WERI-Rb-1 (cell line): ENCODE measurements around the gene GRID1.
"Not testable (repeated sequence)": the region's sequence is repeated elsewhere in the genome, so short reads cannot be mapped to it uniquely, and the experiment has no call there.

Source experiments
- DNase-seq: peaks from one replicate; pipeline ENCODE4 v3.0.0-alpha.2; 2020
- H3K27ac ChIP-seq: fragments of 250-450 bp; sonication (Bioruptor Pico); 2 replicates; pipeline ENCODE4 v1.5.1; 2020; ENCODE audit warnings: mild to moderate bottlenecking, moderate library complexity
- H3K27me3 ChIP-seq: fragments of 250-450 bp; sonication (Bioruptor Pico); 2 replicates; pipeline ENCODE4 v1.5.1; 2021; ENCODE audit warnings: mild to moderate bottlenecking, low read depth, moderate library complexity; ENCODE audit not compliant: insufficient read depth, severe bottlenecking
- H3K36me3 ChIP-seq: fragments of 250-450 bp; sonication (Bioruptor Pico); 2 replicates; pipeline ENCODE4 v1.5.1; 2020; ENCODE audit warnings: mild to moderate bottlenecking, moderate library complexity
- H3K4me3 ChIP-seq: 2 replicates; pipeline ENCODE4 v1.5.1; 2011; ENCODE audit warnings: low read depth, mild to moderate bottlenecking, control low read depth, low read length
- H3K9me3 ChIP-seq: fragments of 250-450 bp; sonication (Bioruptor Pico); 2 replicates; pipeline ENCODE4 v1.5.1; 2021; ENCODE audit warnings: mild to moderate bottlenecking, moderate library complexity; ENCODE audit not compliant: severe bottlenecking
- TF ChIP-seq, protein P1 (sequence below): IDR thresholded peaks from 2 replicates; pipeline ENCODE4 v1.5.1; 2011; ENCODE audit warnings: low read depth, mild to moderate bottlenecking, control low read depth, inconsistent platforms, low read length

The GRID1 gene

DNA sequence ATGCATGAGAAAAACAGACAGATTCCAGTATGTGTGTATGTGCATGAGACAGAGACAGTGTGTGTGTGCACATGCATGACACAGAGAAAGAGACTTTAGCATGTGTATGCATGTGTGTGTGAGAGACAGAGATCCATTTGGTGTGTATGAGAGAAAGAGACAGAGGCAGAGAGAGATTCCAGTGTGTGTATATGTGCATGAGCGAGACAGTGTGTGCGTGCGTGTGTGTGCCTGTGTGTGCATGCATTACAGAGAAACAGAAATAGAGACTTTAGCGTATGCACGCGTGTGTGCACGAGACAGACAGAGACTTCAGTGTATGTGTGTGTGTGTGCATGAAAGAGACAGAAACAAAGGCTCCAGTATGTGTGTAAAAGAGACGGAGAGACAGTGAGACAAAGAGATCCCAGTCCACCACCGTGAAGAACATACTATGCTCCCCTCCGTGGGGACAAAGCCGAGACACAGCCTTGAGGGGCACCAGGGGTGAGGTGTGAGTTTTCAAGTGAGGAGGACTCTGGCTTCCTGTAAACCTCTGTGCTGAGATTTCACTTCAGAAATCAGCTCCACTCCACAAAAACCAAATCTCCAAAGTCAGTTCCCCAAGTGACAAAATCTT, 188.9 kb downstream of the GRID1 start:
- TF ChIP-seq, protein P1, sequence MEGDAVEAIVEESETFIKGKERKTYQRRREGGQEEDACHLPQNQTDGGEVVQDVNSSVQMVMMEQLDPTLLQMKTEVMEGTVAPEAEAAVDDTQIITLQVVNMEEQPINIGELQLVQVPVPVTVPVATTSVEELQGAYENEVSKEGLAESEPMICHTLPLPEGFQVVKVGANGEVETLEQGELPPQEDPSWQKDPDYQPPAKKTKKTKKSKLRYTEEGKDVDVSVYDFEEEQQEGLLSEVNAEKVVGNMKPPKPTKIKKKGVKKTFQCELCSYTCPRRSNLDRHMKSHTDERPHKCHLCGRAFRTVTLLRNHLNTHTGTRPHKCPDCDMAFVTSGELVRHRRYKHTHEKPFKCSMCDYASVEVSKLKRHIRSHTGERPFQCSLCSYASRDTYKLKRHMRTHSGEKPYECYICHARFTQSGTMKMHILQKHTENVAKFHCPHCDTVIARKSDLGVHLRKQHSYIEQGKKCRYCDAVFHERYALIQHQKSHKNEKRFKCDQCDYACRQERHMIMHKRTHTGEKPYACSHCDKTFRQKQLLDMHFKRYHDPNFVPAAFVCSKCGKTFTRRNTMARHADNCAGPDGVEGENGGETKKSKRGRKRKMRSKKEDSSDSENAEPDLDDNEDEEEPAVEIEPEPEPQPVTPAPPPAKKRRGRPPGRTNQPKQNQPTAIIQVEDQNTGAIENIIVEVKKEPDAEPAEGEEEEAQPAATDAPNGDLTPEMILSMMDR = no peak
- Histone ChIP-seq H3K9me3 (no peaks in the 10 kb centered on the region), H3K36me3 (no peaks in the 10 kb centered on the region), H3K27me3 (no peaks in the 10 kb centered on the region), H3K27ac (no peak overlapping the region), H3K4me3 (no peak overlapping the region)
- DNase-seq = no peak

DNA sequence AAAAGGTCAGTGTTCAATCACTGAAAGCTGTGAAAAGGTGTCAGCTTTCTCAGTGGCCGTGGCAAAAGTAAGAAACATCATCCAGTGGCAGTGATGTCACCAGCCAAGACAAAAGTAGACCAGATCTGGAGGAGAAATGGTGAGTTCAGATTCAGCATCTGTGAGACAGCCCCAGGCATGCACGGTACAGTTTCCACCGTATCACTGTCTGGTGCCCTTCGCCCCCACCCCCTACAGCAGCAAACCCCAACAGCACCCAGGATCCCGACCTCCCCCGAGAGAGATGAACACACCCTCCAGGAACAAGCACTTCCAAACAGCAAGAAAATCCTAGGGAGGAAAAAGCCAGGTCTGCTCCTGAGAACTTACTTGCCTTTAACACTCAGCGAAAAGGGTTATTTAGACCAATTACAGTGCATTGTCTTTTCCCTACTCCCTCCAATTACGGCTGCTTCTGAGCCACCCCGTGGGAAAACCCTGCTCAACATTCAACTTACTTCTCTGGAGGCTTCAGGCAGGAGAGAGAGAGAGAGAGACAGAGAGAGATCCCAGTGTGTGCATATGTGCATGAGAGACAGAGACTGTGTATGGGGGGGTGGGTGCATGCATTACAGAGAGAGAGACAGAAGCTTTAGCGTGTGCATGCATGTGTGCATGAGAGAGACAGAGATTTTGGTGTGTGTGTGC, 189.6 kb downstream of the GRID1 start:
- TF ChIP-seq, protein P1 = no peak
- H3K9me3 ChIP-seq = no peaks in the 10 kb centered on the region
- H3K27me3 ChIP-seq = no peaks in the 10 kb centered on the region
- no peak overlapping the region for H3K27ac ChIP-seq
- H3K36me3 ChIP-seq = no peaks in the 10 kb centered on the region
- H3K4me3 ChIP-seq = no peak overlapping the region
- no peak for DNase-seq

DNA sequence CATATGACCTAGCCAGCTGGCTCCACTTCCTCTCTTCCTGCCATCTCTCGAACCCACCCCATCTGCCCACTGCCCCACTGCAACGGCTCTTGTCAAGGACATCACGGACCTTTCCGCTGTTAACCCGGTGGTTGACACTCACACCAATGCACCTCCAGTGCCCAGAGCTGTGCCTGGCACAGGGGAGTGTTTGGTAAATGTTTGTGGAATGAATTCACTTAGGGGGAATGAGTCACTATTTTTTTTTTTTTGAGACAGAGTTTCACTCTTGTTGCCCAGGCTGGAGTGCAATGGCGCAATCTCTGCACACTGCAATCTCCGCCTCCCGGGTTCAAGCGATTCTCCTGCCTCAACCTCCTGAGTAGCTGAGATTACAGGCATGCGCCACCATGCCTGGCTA, 191.1 kb downstream of the GRID1 start:
- not testable (repeated sequence) for H3K27ac ChIP-seq, H3K27me3 ChIP-seq, H3K36me3 ChIP-seq, H3K4me3 ChIP-seq, H3K9me3 ChIP-seq, DNase-seq

DNA sequence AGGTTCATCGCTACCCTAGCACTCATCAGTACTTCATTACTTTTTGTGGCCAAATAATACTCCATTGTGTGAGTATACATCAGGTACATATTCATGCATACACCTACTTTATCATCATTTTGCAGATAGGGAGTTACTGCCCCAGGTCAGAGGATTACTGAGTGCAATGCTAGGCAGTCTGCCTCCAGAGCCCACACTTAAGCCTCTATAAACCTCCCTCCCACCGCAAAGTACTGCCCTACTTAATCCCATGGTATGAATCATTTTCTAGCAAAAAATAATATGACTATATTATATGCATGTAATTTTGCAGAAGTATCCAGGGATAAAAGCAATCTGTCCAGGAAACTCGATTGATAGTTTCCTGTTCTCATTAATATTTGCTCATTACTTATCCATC, 194.3 kb downstream of the GRID1 start:
- Histone ChIP-seq H3K27ac (no peak overlapping the region), H3K9me3 (no peaks in the 10 kb centered on the region), H3K36me3 (no peaks in the 10 kb centered on the region), H3K27me3 (no peaks in the 10 kb centered on the region), H3K4me3 (no peak overlapping the region)
- DNase-seq = peak; percentile 57
- TF ChIP-seq, protein P1 = no peak

DNA sequence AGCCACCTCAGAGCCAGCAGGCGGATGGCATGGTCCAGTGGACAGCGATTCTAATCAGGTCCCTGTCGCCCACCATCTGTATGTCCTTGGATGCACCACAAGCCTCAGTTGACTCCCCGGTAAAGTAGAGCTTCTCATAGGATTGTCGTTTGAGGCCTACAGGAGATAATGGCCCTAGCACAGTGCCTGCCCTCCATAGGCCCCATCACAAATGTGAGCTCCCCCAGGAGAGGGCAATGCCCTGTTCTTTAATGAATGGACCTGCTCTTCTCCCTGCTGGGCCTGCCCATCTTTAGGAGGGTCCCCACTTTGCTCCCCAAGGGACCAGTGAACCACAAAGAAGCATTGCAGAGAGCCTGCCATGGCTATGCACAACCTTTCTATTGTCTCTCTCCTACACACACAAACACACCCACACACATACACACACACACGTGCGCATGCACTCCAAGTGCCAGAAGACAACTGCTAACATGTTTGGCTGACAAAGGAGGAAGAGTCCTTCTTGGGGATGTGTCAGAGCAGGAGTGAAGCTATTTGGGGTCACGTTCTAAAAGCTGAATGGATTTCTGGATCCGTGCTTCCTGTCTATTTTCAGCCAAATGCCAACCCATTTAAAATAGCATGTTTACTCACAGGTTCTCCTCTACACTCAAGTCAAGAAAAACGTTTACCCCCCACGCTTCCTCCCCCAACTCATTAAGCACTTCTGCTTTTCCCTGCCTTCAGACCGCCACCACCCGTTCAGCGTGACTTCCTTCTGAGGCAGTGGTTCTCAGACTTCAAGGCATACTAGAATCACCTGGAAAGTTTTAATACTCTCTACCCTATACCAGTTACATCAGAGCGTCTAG, 196.1 kb downstream of the GRID1 start:
- H3K4me3 ChIP-seq = no peak overlapping the region
- no peaks in the 10 kb centered on the region for H3K27me3 ChIP-seq
- TF ChIP-seq, protein P1 = no peak
- H3K9me3 ChIP-seq = no peaks in the 10 kb centered on the region
- peak; percentile 79 for DNase-seq
- peak overlapping the region; percentile 6; the same call in 1 of the 2 replicates for H3K27ac ChIP-seq
- H3K36me3 ChIP-seq = no peaks in the 10 kb centered on the region

DNA sequence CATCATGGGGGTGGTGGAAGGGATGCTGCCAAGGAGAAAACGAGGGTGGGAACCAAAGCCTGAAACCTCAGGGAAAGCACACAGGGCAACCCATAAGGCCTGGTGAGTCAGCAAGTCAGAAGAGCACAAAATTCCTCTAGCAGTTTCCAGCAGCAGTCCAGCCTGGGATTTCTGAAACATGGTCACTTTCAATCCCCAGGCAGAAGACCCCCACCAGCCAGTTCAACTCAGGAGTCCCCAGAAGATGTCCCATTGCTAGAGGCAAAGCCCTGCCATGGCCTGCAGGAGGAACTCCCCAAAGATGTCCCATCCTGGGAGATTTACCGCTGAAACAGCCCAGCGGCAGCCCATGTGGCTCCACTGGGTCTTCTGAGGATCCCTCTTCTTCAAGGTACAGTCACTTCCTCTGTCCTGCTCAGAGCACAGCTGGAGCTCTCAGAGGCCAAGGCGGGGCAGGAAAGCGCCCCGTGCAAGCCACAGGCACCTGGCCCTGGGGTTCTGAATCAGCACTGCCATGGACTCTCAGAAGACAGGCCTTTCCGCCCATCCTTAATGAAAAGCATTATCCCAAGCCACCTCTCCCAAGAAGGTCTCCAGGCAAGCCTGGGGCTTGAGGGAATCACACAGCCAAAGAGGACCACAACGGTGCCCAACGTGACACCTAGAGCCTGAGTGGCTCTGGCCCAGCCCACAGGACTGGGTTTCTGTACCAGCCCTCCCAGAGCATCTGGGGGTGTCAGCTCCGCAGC, 196.9 kb downstream of the GRID1 start:
- H3K36me3 ChIP-seq = no peaks in the 10 kb centered on the region
- H3K27ac ChIP-seq = peak overlapping the region; percentile 18; the same call in 1 of the 2 replicates
- no peak for DNase-seq
- TF ChIP-seq, protein P1 = no peak
- no peaks in the 10 kb centered on the region for H3K27me3 ChIP-seq
- no peaks in the 10 kb centered on the region for H3K9me3 ChIP-seq
- H3K4me3 ChIP-seq = no peak overlapping the region
